HepG2 (cell line): ENCODE data around the gene TASOR2.

ENCODE experiments used
- ATF2 ChIP-seq: sonication (generic); formaldehyde crosslinking; IDR thresholded peaks from 2 replicates; pipeline ENCODE4 v1.4.0; 2020; ENCODE audit warnings: missing genetic modification reagents
- CEBPB ChIP-seq: IDR thresholded peaks from 2 replicates; pipeline ENCODE4 v1.6.1; 2011; ENCODE audit warnings: low read depth, low read length, improper control_type of control experiment, borderline replicate concordance
- FOXA1 ChIP-seq, 2 experiments: fragments of 450-650 bp in 1 of 2; sonication (generic) in 1 of 2; formaldehyde crosslinking in 1 of 2; IDR thresholded peaks; 2 replicates each; pipeline versions ENCODE4 v1.4.0 to v1.6.1; 2016 to 2020; ENCODE audit warnings: missing genetic modification reagents in 1 of 2
- HNF4A ChIP-seq: sonication (generic); formaldehyde crosslinking; IDR thresholded peaks from 2 replicates; pipeline ENCODE4 v1.4.0; 2020; ENCODE audit warnings: missing genetic modification reagents
- IRF2 ChIP-seq: IDR thresholded peaks from 2 replicates; pipeline ENCODE4 v1.6.1; 2018; ENCODE audit warnings: missing genetic modification reagents, missing compliant biosample characterization
- KDM2A ChIP-seq: sonication (generic); formaldehyde crosslinking; IDR thresholded peaks from 2 replicates; pipeline ENCODE4 v1.4.0; 2020; ENCODE audit warnings: low read depth, missing genetic modification reagents, borderline replicate concordance
- NFYB ChIP-seq: sonication (generic); formaldehyde crosslinking; IDR thresholded peaks from 2 replicates; pipeline ENCODE4 v1.4.0; 2020; ENCODE audit warnings: missing genetic modification reagents
- RFXAP ChIP-seq: sonication (generic); formaldehyde crosslinking; IDR thresholded peaks from 2 replicates; pipeline ENCODE4 v1.4.0; 2020; ENCODE audit warnings: missing genetic modification reagents, borderline replicate concordance
- SRF ChIP-seq: IDR thresholded peaks from 2 replicates; pipeline ENCODE4 v1.6.1; 2011; ENCODE audit warnings: mild to moderate bottlenecking, low read depth, low read length, moderate library complexity
- STAT6 ChIP-seq: sonication (generic); formaldehyde crosslinking; IDR thresholded peaks from 2 replicates; pipeline ENCODE4 v1.4.0; 2020; ENCODE audit warnings: missing genetic modification reagents, mild to moderate bottlenecking, borderline replicate concordance
- TBX2 ChIP-seq: sonication (generic); formaldehyde crosslinking; IDR thresholded peaks from 2 replicates; pipeline ENCODE4 v1.5.0; 2020; ENCODE audit warnings: missing genetic modification reagents, mild to moderate bottlenecking, borderline replicate concordance
- ZNF569 ChIP-seq: sonication (generic); formaldehyde crosslinking; IDR thresholded peaks from 2 replicates; pipeline ENCODE4 v1.5.0; 2020; ENCODE audit warnings: mild to moderate bottlenecking, missing genetic modification reagents, moderate library complexity, borderline replicate concordance
- TF ChIP-seq, protein P1 (sequence below): sonication (generic); formaldehyde crosslinking; IDR thresholded peaks from 2 replicates; pipeline ENCODE4 v1.5.0; 2020; ENCODE audit warnings: mild to moderate bottlenecking, missing genetic modification reagents, moderate library complexity
- TF ChIP-seq, protein P2 (sequence below): IDR thresholded peaks from 2 replicates; pipeline ENCODE4 v1.6.1; 2012; ENCODE audit warnings: inconsistent platforms

GRCh38 chr10:5711642-5712041 is 27.0 kb downstream of the TASOR2 start:
- TF ChIP-seq RFXAP (CRISPR knock-in tag): no peak
- TF ChIP-seq, protein P1, sequence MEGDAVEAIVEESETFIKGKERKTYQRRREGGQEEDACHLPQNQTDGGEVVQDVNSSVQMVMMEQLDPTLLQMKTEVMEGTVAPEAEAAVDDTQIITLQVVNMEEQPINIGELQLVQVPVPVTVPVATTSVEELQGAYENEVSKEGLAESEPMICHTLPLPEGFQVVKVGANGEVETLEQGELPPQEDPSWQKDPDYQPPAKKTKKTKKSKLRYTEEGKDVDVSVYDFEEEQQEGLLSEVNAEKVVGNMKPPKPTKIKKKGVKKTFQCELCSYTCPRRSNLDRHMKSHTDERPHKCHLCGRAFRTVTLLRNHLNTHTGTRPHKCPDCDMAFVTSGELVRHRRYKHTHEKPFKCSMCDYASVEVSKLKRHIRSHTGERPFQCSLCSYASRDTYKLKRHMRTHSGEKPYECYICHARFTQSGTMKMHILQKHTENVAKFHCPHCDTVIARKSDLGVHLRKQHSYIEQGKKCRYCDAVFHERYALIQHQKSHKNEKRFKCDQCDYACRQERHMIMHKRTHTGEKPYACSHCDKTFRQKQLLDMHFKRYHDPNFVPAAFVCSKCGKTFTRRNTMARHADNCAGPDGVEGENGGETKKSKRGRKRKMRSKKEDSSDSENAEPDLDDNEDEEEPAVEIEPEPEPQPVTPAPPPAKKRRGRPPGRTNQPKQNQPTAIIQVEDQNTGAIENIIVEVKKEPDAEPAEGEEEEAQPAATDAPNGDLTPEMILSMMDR (CRISPR knock-in tag): no peak
- TF ChIP-seq KDM2A (CRISPR knock-in tag): no peak
- TF ChIP-seq HNF4A (CRISPR knock-in tag): no peak
- TF ChIP-seq SRF: no peak
- TF ChIP-seq NFYB (CRISPR knock-in tag): no peak
- no peak for TF ChIP-seq STAT6 (CRISPR knock-in tag)
- TF ChIP-seq, protein P2, sequence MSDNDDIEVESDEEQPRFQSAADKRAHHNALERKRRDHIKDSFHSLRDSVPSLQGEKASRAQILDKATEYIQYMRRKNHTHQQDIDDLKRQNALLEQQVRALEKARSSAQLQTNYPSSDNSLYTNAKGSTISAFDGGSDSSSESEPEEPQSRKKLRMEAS: no peak
- TF ChIP-seq IRF2 (CRISPR knock-in tag): no peak
- no peak for TF ChIP-seq ATF2 (CRISPR knock-in tag)
- TF ChIP-seq ZNF569 (CRISPR knock-in tag): no peak
- TF ChIP-seq CEBPB: no peak
- no peak for TF ChIP-seq FOXA1 (IDR thresholded peaks at IDR 0.05)
- TF ChIP-seq FOXA1 (CRISPR knock-in tag; IDR thresholded peaks at IDR 0.05): no peak
- TF ChIP-seq TBX2: no peak
